ENCODE data around the gene SPG7.

SPG7 gene

DNA sequence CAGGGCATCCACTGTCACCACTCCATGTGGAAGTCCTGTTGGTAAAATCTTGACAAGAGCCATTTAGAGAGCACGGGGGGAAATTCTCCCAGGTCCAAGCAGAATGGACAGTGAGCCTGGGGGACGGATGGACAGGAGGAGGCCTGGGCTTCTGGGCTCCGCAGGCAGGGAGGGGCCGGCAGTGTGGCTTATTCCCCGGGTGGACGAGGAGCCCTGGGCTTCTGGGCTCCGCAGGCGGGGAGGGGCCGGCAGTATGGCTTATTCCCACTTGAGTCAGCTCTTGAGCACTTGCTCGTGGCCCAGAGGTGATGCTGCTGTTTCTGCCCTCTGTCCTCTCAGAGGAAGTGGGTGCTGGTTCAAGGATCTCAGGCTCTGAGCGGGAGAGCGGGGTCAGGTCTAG lies 30.1 kb downstream of the SPG7 start:
- H3K18ac ChIP-seq (ENCODE audit: low read length): no peak overlapping the region
- no peak overlapping the region for H3K4me2 ChIP-seq (ENCODE audit: low read length)
- H3K36me3 ChIP-seq (ENCODE audit: control insufficient read depth in 1 of 2, insufficient read depth in 2 of 2, low read length in 2 of 2): peaks cover 61 to 65% of the 10 kb centered on the region in 2 experiments
- no peak for DNase-seq
- no peak overlapping the region for H4K12ac ChIP-seq (ENCODE audit: low read depth, low read length)
- H2AFZ ChIP-seq (ENCODE audit: insufficient read depth, low read length, poor library complexity): no peak overlapping the region
- no peak overlapping the region for H3K23ac ChIP-seq (ENCODE audit: low read length)
- no peaks in the 10 kb centered on the region for H3K27me3 ChIP-seq (ENCODE audit: insufficient read depth, low read length)
- no peak overlapping the region for H2BK5ac ChIP-seq (ENCODE audit: low read depth, low read length, poor library complexity)
- H2BK120ac ChIP-seq (ENCODE audit: insufficient read depth, low read length, poor library complexity): no peak overlapping the region
- H3K4ac ChIP-seq (ENCODE audit: low read depth, low read length): no peak overlapping the region
- no peak overlapping the region for H3K4me3 ChIP-seq (ENCODE audit: low read depth, low read length)
- no peak overlapping the region for H2BK12ac ChIP-seq (ENCODE audit: low read length)
- no peaks in the 10 kb centered on the region for H3K79me1 ChIP-seq (ENCODE audit: low read length)
- no peaks in the 10 kb centered on the region for H3K4me1 ChIP-seq (ENCODE audit: control insufficient read depth in 1 of 2, insufficient read depth in 2 of 2, low read length in 2 of 2)
- peaks cover 2% of the 10 kb centered on the region for H3K9me3 ChIP-seq (ENCODE audit: insufficient read depth, low read depth, low read length)
- no CpG with 5 or more reads among the region's 12 CpGs for WGBS (ENCODE audit: extremely low coverage, insufficient coverage, insufficient read length)
- no peak overlapping the region for H4K91ac ChIP-seq (ENCODE audit: low read depth, low read length)
- H3K27ac ChIP-seq (ENCODE audit: low read depth, low read length): no peak overlapping the region
- no peak overlapping the region for H3K9ac ChIP-seq (ENCODE audit: low read length)
- H3K79me2 ChIP-seq (ENCODE audit: control insufficient read depth, insufficient read depth, low read length, poor library complexity): no peaks in the 10 kb centered on the region
- no peak overlapping the region for H3K14ac ChIP-seq (ENCODE audit: low read length)
- H4K8ac ChIP-seq (ENCODE audit: low read depth, low read length): no peak overlapping the region
- no peak overlapping the region for H2AK5ac ChIP-seq (ENCODE audit: low read length)

DNA sequence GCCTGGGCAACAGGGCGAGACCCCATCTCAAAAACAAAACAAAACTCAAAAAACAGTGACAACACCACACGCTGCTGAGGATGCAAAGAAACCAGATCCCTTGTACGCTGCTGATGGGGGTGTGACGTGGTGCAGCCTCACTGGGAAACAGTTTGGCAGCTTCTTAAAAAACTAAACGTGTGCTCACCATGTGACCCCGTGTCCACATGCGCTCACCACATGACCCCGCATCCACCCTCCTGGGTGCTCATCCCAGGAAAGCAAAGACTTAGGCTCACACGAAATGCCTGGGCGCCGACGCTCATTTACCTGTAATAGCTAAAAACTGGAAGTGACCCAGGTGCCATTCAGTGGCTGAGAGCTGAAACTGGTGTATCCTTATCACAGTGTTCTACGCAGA lies 32.4 kb downstream of the SPG7 start:
- no peak overlapping the region for H2AFZ ChIP-seq (ENCODE audit: insufficient read depth, low read length, poor library complexity)
- no peak overlapping the region for H2BK5ac ChIP-seq (ENCODE audit: low read depth, low read length, poor library complexity)
- H3K79me2 ChIP-seq (ENCODE audit: control insufficient read depth, insufficient read depth, low read length, poor library complexity): no peaks in the 10 kb centered on the region
- H3K9me3 ChIP-seq (ENCODE audit: insufficient read depth, low read depth, low read length): peaks cover 2% of the 10 kb centered on the region
- H3K27ac ChIP-seq (ENCODE audit: low read depth, low read length): no peak overlapping the region
- no peak overlapping the region for H3K4ac ChIP-seq (ENCODE audit: low read depth, low read length)
- H3K79me1 ChIP-seq (ENCODE audit: low read length): no peaks in the 10 kb centered on the region
- H3K9ac ChIP-seq (ENCODE audit: low read length): no peak overlapping the region
- no peak overlapping the region for H3K4me3 ChIP-seq (ENCODE audit: low read depth, low read length)
- no peak overlapping the region for H4K12ac ChIP-seq (ENCODE audit: low read depth, low read length)
- H3K23ac ChIP-seq (ENCODE audit: low read length): no peak overlapping the region
- no peak overlapping the region for H4K8ac ChIP-seq (ENCODE audit: low read depth, low read length)
- no peak overlapping the region for H3K4me2 ChIP-seq (ENCODE audit: low read length)
- H2AK5ac ChIP-seq (ENCODE audit: low read length): no peak overlapping the region
- no peak overlapping the region for H2BK120ac ChIP-seq (ENCODE audit: insufficient read depth, low read length, poor library complexity)
- DNase-seq: no peak
- no CpG with 5 or more reads among the region's 13 CpGs for WGBS (ENCODE audit: extremely low coverage, insufficient coverage, insufficient read length)
- no peak overlapping the region for H3K18ac ChIP-seq (ENCODE audit: low read length)
- no peak overlapping the region for H4K91ac ChIP-seq (ENCODE audit: low read depth, low read length)
- peaks cover 51 to 61% of the 10 kb centered on the region in 2 experiments for H3K36me3 ChIP-seq (ENCODE audit: control insufficient read depth in 1 of 2, insufficient read depth in 2 of 2, low read length in 2 of 2)
- no peaks in the 10 kb centered on the region for H3K4me1 ChIP-seq (ENCODE audit: control insufficient read depth in 1 of 2, insufficient read depth in 2 of 2, low read length in 2 of 2)
- H3K27me3 ChIP-seq (ENCODE audit: insufficient read depth, low read length): no peaks in the 10 kb centered on the region
- H3K14ac ChIP-seq (ENCODE audit: low read length): no peak overlapping the region
- H2BK12ac ChIP-seq (ENCODE audit: low read length): no peak overlapping the region

DNA sequence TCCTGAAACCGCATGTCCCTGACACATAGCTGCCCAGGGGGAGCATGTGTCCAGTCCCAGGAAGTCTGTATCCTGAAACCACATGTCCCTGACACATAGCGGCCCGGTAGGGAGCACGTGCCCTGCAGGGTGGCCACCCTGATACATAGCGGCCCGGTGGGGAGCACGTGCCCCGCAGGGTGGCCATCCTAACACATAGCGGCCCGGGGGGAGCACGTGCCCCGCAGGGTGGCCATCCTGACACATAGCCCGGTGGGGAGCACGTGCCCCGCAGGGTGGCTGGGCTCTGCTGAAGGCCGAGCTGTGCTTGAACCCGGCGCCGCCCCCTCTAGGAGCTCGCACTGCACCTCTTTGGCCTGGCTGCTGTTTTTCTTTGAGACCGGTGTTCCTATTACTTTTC lies 33.6 kb downstream of the SPG7 start:
- Histone ChIP-seq H3K79me2 (ENCODE audit: control insufficient read depth, insufficient read depth, low read length, poor library complexity) (no peaks in the 10 kb centered on the region), H3K79me1 (ENCODE audit: low read length) (no peaks in the 10 kb centered on the region), H3K27me3 (ENCODE audit: insufficient read depth, low read length) (no peaks in the 10 kb centered on the region), H3K27ac (ENCODE audit: low read depth, low read length) (no peak overlapping the region), H3K23ac (ENCODE audit: low read length) (no peak overlapping the region), H2BK120ac (ENCODE audit: insufficient read depth, low read length, poor library complexity) (no peak overlapping the region), H3K4ac (ENCODE audit: low read depth, low read length) (no peak overlapping the region), H2BK5ac (ENCODE audit: low read depth, low read length, poor library complexity) (no peak overlapping the region), H3K14ac (ENCODE audit: low read length) (no peak overlapping the region), H3K4me2 (ENCODE audit: low read length) (no peak overlapping the region), H3K18ac (ENCODE audit: low read length) (no peak overlapping the region), H2BK12ac (ENCODE audit: low read length) (no peak overlapping the region), H2AK5ac (ENCODE audit: low read length) (no peak overlapping the region), H3K9ac (ENCODE audit: low read length) (no peak overlapping the region), H3K9me3 (ENCODE audit: insufficient read depth, low read depth, low read length) (peaks cover 2% of the 10 kb centered on the region), H3K4me3 (ENCODE audit: low read depth, low read length) (no peak overlapping the region), H3K4me1 (ENCODE audit: control insufficient read depth in 1 of 2, insufficient read depth in 2 of 2, low read length in 2 of 2) (no peaks in the 10 kb centered on the region), H4K8ac (ENCODE audit: low read depth, low read length) (no peak overlapping the region), H3K36me3 (ENCODE audit: control insufficient read depth in 1 of 2, insufficient read depth in 2 of 2, low read length in 2 of 2) (peaks cover 54 to 66% of the 10 kb centered on the region in 2 experiments), H2AFZ (ENCODE audit: insufficient read depth, low read length, poor library complexity) (no peak overlapping the region), H4K12ac (ENCODE audit: low read depth, low read length) (peak overlapping the region; percentile 40), H4K91ac (ENCODE audit: low read depth, low read length) (no peak overlapping the region)
- no peak for DNase-seq
- WGBS (ENCODE audit: extremely low coverage, insufficient coverage, insufficient read length): no CpG with 5 or more reads among the region's 21 CpGs

DNA sequence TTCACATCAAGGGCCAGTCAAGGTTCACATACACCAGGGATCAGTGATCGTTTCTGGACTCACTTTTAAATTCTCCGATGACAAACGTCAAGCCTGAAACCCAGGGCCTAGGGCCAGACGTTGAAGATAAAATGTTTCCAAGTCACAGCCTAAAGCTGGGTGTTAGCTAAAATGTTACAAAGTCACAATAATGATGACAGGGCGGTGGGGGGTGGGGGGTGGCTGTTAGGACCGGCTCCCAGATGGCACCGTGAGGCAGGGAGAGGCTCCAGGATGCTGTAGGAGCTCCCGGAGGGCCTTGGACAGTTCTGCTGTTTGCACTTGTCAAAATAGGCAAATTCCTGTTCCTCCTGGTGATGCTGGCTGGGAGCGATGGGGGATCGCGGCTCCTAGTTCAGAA lies 35.9 kb downstream of the SPG7 start:
- H3K9ac ChIP-seq (ENCODE audit: low read length): no peak overlapping the region
- WGBS (ENCODE audit: extremely low coverage, insufficient coverage, insufficient read length): no CpG with 5 or more reads among the region's 11 CpGs
- H3K27me3 ChIP-seq (ENCODE audit: insufficient read depth, low read length): no peaks in the 10 kb centered on the region
- no peak overlapping the region for H2AK5ac ChIP-seq (ENCODE audit: low read length)
- H2BK5ac ChIP-seq (ENCODE audit: low read depth, low read length, poor library complexity): no peak overlapping the region
- no peak overlapping the region for H3K4ac ChIP-seq (ENCODE audit: low read depth, low read length)
- no peak overlapping the region for H4K12ac ChIP-seq (ENCODE audit: low read depth, low read length)
- H3K9me3 ChIP-seq (ENCODE audit: insufficient read depth, low read depth, low read length): peaks cover 4% of the 10 kb centered on the region
- H2AFZ ChIP-seq (ENCODE audit: insufficient read depth, low read length, poor library complexity): no peak overlapping the region
- H3K4me2 ChIP-seq (ENCODE audit: low read length): no peak overlapping the region
- H3K14ac ChIP-seq (ENCODE audit: low read length): no peak overlapping the region
- peaks cover 55 to 64% of the 10 kb centered on the region in 2 experiments for H3K36me3 ChIP-seq (ENCODE audit: control insufficient read depth in 1 of 2, insufficient read depth in 2 of 2, low read length in 2 of 2)
- H3K4me1 ChIP-seq (ENCODE audit: control insufficient read depth in 1 of 2, insufficient read depth in 2 of 2, low read length in 2 of 2): no peaks in the 10 kb centered on the region
- no peaks in the 10 kb centered on the region for H3K79me2 ChIP-seq (ENCODE audit: control insufficient read depth, insufficient read depth, low read length, poor library complexity)
- no peak overlapping the region for H4K8ac ChIP-seq (ENCODE audit: low read depth, low read length)
- H2BK12ac ChIP-seq (ENCODE audit: low read length): no peak overlapping the region
- H3K4me3 ChIP-seq (ENCODE audit: low read depth, low read length): no peak overlapping the region
- H3K18ac ChIP-seq (ENCODE audit: low read length): no peak overlapping the region
- no peaks in the 10 kb centered on the region for H3K79me1 ChIP-seq (ENCODE audit: low read length)
- DNase-seq: no peak
- no peak overlapping the region for H3K23ac ChIP-seq (ENCODE audit: low read length)
- no peak overlapping the region for H2BK120ac ChIP-seq (ENCODE audit: insufficient read depth, low read length, poor library complexity)
- no peak overlapping the region for H4K91ac ChIP-seq (ENCODE audit: low read depth, low read length)
- no peak overlapping the region for H3K27ac ChIP-seq (ENCODE audit: low read depth, low read length)

Data from trophoblast cell (in vitro differentiated cells and primary cell).